HG02970 (cell line): ENCODE results near the gene ALKBH7.
"Not testable (repeated sequence)": the region's sequence is repeated elsewhere in the genome, so short reads cannot be mapped to it uniquely, and the experiment has no call there.

Source experiments
- ATAC-seq: cut with Tn5 transposase; IDR thresholded peaks from one replicate; pipeline ENCODE4 v1.9.1; 2021; ENCODE audit warnings: mild to moderate bottlenecking, moderate library complexity, moderate number of reproducible peaks; ENCODE audit not compliant: unreplicated experiment, low FRiP score

ALKBH7 gene

DNA sequence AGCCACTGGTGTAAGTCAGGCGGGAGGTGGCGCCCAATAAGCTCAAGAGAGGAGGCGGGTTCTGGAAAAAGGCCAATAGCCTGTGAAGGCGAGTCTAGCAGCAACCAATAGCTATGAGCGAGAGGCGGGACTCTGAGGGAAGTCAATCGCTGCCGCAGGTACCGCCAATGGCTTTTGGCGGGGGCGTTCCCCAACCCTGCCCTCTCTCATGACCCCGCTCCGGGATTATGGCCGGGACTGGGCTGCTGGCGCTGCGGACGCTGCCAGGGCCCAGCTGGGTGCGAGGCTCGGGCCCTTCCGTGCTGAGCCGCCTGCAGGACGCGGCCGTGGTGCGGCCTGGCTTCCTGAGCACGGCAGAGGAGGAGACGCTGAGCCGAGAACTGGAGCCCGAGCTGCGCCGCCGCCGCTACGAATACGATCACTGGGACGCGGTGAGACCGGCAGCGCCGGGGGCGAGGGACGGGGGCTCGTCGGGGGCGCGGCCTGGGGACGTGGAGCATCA, at the start of gene ALKBH7:
Gene ALKBH7 (plus strand): TSS at position 201 of the 502 bp plus-strand sequence. CDS start 27 bp downstream, at position 228.
- ATAC-seq = peak; percentile 68

- ATAC-seq = no peak
Measured at GRCh38 chr19:6324757-6325156, 47.8 kb upstream of the ALKBH7 start.

DNA sequence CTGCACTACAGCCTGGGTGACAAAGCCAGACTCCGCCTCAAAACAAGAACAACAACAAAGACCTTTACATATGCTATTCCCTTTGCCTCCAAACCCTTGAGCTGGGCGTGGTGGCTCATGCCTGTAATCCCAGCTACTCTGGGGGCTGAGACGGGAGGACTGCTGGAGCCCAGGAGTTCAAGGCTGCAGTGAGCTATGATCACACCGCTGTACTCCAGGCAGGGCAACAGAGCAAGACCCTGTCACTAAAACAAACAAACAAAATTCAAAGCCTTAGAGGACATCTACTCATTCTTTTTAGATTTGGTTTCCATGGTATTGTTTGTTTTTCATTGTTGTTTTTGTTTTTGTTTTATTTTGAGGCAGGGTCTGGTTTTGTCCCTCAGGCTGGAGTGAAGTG, 47.0 kb upstream of the ALKBH7 start:
- ATAC-seq = no peak

GRCh38 chr19:6326815-6327214, 45.8 kb upstream of the ALKBH7 start:
- ATAC-seq = no peak

DNA sequence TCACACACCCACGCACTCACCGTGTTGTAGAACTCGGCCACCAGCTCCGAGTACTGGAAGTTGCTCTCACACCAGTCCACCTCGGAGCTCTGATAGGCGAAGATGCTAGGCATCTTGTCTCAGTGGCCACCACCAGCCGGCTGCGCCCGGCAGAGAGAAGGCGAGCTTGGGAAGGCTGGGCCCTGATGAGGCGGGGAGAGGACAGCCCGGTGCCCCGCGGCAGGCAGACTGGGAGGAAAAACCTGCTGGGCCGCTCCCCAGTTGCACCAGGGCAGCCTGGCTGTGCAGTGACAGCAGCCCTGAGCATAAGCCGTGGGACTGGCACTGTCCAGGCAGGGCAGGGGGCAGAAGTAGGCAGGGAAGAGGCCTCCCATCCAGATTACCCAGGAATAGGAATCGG, 39.2 kb upstream of the ALKBH7 start, which contains the start of gene ACER1:
Gene ACER1 (minus strand): TSS at position 174 of the 400 bp plus-strand sequence. CDS start 61 bp downstream, at position 113.
- no peak for ATAC-seq

GRCh38 chr19:6334490-6335285, 37.9 kb upstream of the ALKBH7 start:
- no peak for ATAC-seq

DNA sequence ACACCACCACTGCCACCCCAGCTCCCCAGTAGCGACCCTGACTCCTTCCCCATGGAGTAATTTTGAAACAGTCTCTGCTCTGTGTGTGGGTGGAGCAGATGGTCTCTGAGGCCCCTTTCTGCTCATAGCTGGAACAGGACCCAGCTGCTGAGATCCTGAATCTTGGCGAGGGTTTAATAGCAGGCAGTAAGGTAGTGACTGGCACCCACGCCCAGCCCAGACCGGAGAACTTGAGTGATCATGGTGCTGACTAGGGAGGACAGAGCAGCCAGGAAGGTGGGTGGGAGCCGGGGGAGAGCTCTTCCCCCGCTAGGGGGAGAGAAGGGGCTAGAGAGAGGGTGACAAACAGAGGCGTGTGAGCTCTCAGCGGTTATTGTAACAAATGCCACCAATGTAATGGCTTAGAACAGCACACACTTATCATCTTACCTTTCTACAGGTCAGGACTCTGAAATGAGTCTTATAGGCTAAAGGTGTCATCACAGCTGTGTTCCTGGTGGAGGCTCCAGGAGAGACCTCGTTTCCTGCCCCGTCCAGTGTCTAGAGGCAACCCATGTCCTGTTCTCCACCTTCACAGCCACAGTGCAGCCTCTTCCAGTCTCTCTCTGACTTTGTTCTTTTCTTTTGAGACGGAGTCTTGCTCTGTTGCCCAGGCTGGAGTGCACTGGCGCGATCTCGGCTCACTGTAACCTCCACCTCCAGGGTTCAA, 31.9 kb upstream of the ALKBH7 start:
- ATAC-seq = no peak

DNA sequence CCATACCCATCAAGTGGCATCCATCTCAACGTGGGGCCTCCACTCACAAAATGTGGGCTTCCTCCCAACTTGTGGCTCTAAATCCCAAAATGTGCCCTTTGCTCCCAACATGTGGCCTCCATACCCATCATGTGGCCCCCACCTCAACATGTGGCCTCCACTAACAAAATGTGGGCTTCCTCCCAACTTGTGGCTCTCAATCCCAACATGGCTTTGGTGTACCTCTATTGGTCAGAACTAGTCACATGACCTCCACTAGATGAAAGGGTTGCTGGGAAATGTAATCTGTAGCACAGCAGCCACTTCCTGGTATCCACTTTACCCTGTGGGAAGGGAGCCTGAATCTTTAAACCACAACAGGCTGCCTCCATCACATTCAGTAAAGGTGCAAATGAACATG, 29.1 kb upstream of the ALKBH7 start:
- ATAC-seq = no peak

- ATAC-seq = not testable (repeated sequence)
Measured at GRCh38 chr19:6349271-6349670, 23.3 kb upstream of the ALKBH7 start.

DNA sequence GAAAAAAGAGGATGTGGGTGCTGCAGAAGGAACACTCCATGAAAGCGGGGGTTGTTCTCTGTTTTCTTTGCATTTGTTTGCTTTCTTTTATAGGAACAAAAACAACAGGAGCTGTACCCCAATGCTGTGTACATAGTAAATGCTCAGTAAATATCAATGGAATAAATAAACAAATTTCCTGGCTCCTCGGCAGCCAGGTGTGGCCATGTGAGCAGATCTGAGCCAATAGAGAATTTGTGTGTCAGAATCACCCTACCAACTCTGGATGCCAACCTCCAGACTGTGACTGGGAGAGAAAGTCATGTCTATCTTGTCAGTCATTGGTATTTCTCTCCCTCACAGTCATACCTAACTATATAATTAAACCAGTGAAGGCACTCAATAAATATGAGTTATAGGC, 21.9 kb upstream of the ALKBH7 start:
- no peak for ATAC-seq

DNA sequence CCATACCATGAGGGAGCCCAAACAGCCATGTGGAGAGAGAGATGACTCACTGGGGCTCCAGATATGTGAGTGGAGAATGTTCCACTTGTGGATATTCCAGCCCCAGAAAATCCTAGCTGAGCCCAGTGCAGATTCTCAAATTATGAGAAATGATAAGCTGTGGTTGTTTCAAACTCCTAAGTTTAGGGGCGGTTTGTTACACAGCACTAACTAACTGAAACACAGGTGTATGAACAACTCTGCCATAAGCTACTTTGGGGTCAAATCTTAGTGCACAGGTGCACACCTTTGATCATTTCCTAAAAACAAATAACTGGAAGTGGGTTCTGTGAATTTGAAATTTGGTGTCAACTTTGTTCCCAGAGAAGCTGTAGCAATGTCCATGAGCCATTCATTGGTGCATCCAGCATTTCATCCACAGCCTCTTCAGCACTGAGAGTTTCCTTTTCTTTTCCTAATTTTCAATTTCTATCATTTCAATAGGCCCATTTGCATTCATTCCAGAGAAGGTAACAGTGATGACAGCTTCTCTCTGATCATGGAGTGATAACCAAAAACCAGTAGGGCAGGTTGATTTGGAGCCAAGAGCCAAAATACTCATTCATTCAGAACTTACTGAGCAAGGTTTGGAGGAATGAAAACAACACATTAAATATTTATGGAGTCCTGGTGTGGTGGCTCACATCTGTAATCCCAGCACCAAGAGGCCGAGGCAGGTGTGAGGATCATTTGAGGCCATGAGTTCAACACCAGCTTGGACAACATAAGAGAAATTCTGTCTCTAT, 20.0 kb upstream of the ALKBH7 start:
- ATAC-seq = no peak

GRCh38 chr19:6354098-6354674, 18.4 kb upstream of the ALKBH7 start:
- no peak for ATAC-seq

DNA sequence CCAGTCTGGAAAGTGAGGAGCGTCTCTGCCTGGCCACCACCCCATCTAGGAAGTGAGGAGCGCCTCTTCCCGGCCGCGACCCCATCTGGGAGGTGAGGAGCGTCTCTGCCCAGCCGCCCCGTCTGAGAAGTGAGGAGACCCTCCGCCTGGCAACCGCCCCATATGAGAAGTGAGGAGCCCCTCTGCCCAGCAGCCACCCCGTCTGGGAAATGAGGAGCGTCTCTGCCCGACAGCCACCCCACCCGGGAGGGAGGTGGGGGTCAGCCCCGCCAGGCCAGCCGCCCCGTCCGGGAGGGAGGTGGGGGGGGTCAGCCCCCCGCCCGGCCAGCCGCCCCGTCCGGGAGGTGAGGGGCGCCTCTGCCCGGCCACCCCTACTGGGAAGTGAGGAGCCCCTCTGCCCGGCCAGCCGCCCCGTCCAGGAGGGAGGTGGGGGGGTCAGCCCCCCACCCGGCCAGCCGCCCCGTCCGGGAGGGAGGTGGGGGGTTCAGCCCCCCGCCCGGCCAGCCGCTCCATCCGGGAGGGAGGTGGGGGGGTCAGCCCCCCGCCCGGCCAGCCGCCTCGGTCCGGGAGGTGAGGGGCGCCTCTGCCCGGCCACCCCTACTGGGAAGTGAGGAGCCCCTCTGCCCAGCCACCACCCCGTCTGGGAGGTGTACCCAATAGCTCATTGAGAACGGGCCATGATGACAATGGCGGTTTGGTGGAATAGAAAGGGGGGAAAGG, 17.1 kb upstream of the ALKBH7 start:
- ATAC-seq = not testable (repeated sequence)

DNA sequence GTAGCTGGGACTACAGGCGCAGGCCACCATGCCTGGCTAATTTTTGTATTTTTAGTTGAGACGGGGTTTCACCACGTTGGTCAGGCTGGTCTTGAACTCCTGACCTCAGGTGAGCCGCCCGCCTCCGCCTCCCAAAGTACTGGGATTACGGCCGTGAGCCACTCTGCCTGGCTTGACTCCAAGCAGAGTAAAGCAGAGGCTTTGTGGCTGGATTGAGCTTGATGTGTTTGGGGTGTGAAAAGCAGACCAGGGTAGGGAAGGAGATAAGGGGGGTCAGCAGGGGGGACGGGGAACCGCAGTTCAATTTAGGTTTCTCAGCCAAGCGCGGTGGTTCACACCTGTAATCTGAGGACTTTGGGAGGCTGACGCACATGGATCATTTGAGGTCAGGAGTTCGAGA, 15.4 kb upstream of the ALKBH7 start:
- ATAC-seq = no peak

DNA sequence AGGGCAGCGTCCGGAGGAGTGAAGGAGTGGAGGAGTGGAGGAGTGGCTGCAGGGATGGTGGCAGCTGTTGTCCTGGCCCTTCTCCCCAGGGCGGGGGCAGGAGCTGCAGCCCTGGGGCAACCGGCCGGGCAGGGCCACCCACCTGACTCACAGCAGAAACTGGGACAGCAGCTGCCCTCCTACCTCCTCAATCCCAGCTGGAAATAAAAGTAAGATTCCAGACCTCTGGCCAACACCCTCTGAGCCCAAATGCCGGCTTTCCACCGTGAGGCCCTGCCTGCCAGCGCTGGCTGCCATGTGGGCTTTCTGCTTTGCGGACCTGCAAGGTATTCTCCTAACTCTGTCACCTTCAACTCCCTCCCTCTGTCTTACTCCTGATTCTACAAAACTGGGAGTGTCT, 14.6 kb upstream of the ALKBH7 start:
- ATAC-seq = no peak

DNA sequence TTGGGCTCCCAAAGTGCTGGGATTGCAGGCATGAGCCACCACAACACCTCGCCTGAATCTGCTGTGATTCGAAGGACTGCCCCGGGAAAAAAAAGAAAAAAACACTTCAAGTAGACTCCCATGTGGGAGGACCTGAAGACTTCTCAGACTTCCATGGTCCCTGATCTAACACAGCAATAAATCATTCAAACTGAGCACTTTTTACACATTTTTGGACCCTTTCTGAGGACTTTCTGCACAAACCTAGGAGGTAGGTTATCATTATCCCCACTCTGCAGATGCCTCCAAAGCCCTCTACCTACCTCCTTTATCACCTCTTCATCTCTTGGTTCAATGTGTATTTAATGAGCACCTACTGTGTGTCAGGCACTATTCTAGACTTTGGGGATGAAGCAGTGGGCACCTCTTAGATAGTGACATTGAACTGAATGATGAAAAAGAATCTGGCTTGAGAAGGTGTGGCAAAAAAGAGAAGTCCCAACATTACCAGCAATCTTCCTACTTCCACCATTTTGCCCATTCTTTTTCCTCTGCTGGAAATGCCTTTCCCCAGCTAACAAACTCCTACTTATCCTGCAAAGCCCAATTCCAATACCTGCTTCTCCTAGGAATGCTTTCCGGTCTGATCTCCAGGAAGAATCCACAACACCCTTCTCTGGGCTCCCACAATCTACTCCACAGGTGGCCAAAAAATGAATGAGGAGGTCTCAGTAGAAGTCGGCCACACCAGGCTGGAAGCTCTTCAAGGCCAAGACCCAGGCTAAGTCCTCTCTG, 12.8 kb upstream of the ALKBH7 start:
- no peak for ATAC-seq

- not testable (repeated sequence) for ATAC-seq
Measured at GRCh38 chr19:6360445-6360844, 12.1 kb upstream of the ALKBH7 start.

GRCh38 chr19:6360857-6361216, 11.8 kb upstream of the ALKBH7 start:
- ATAC-seq = not testable (repeated sequence)

GRCh38 chr19:6362027-6362350, 10.6 kb upstream of the ALKBH7 start:
- ATAC-seq = no peak
